ENCODE data around the gene OR5K1. TPM values are rescaled to one million over a fixed set of nuclear protein-coding genes. Genes with fewer than 3 reads are reported as not detected.

OR5K1 gene
- total RNA-seq, 1 donor from 2014 or later: not detected

DNA sequence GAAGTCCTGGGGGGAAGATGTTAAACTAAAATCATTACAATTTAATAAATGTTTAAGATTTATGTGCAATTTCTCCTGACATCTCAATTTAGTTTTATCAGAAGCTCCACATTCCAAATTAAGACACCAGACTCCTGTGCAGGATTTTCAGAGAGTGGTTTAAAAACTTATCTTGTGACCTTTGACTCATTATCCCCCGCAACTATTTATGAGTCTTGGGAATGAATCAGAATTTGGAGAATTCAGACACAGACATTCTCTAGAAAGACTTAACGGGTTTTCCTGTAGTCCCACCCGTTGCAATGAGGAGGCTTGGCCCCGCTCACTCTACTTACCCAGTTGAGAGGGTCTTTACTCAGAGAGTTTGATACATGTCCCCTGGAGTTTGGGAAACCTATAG is 41.5 kb downstream of the OR5K1 start:
- Histone ChIP-seq H3K36me3 (ENCODE audit: insufficient read depth, low read length) (no peaks in the 10 kb centered on the region), H3K9me3 (ENCODE audit: insufficient read depth, low read depth, low read length) (no peaks in the 10 kb centered on the region), H3K4me3 (ENCODE audit: insufficient read depth, low read depth, low read length) (no peak overlapping the region), H3K79me2 (ENCODE audit: insufficient read depth, low read length) (no peaks in the 10 kb centered on the region), H2AFZ (ENCODE audit: low read depth, low read length) (no peak overlapping the region), H3K27ac (ENCODE audit: low read depth, low read length) (no peak overlapping the region), H3K27me3 (ENCODE audit: insufficient read depth, low read length) (no peaks in the 10 kb centered on the region), H3K9ac (ENCODE audit: low read length) (no peak overlapping the region), H3K4me1 (ENCODE audit: insufficient read depth, low read length) (no peaks in the 10 kb centered on the region), H4K20me1 (ENCODE audit: insufficient read depth, low read length) (no peaks in the 10 kb centered on the region), H3K4me2 (ENCODE audit: low read length) (no peak overlapping the region)
- Mint-ChIP-seq H3K4me1 (ENCODE audit: low read depth, unreplicated experiment) (no peaks in the 10 kb centered on the region), H3K4me3 (ENCODE audit: unreplicated experiment) (no peak overlapping the region), H3K27ac (ENCODE audit: unreplicated experiment) (no peak overlapping the region), H3K36me3 (ENCODE audit: low read depth, unreplicated experiment) (peaks cover 1% of the 10 kb centered on the region), H3K9me3 (ENCODE audit: unreplicated experiment) (no peaks in the 10 kb centered on the region), H3K27me3 (ENCODE audit: low read depth, unreplicated experiment) (no peaks in the 10 kb centered on the region)
- TF ChIP-seq, protein P1, sequence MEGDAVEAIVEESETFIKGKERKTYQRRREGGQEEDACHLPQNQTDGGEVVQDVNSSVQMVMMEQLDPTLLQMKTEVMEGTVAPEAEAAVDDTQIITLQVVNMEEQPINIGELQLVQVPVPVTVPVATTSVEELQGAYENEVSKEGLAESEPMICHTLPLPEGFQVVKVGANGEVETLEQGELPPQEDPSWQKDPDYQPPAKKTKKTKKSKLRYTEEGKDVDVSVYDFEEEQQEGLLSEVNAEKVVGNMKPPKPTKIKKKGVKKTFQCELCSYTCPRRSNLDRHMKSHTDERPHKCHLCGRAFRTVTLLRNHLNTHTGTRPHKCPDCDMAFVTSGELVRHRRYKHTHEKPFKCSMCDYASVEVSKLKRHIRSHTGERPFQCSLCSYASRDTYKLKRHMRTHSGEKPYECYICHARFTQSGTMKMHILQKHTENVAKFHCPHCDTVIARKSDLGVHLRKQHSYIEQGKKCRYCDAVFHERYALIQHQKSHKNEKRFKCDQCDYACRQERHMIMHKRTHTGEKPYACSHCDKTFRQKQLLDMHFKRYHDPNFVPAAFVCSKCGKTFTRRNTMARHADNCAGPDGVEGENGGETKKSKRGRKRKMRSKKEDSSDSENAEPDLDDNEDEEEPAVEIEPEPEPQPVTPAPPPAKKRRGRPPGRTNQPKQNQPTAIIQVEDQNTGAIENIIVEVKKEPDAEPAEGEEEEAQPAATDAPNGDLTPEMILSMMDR (IDR thresholded peaks at IDR 0.05; ENCODE audit: insufficient read depth, low read depth, low read length): no peak
- no peak for TF ChIP-seq EZH2 (IDR thresholded peaks at IDR 0.05; ENCODE audit: insufficient read depth, low read length)
- peak; percentile 22 for DNase-seq (ENCODE audit: low read depth)
- FAIRE-seq: no peak

DNA sequence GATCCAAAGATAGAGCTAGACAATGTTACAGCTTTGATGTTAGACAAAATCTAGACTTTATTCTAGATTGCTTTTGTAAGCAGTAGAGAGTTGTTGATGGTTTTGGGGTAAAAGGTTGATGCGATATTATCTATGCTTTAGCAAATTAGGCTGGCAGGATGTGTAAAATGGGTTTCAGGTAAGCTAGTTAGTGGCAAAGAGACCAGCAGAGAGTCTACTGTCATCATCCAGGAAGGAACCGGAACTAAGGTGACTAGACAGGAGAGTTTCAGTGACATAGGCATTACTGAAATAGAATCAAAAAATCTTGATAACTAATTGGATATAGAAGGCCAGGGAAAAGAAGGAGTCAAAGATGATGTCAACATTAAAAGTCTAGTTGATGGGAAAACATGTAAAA is 45.6 kb downstream of the OR5K1 start:
- Histone ChIP-seq H3K4me2 (ENCODE audit: low read length) (no peak overlapping the region), H3K4me3 (ENCODE audit: insufficient read depth, low read depth, low read length) (no peak overlapping the region), H3K9me3 (ENCODE audit: insufficient read depth, low read depth, low read length) (no peaks in the 10 kb centered on the region), H3K27ac (ENCODE audit: low read depth, low read length) (no peak overlapping the region), H3K36me3 (ENCODE audit: insufficient read depth, low read length) (no peaks in the 10 kb centered on the region), H2AFZ (ENCODE audit: low read depth, low read length) (no peak overlapping the region), H4K20me1 (ENCODE audit: insufficient read depth, low read length) (no peaks in the 10 kb centered on the region), H3K4me1 (ENCODE audit: insufficient read depth, low read length) (no peaks in the 10 kb centered on the region), H3K9ac (ENCODE audit: low read length) (no peak overlapping the region), H3K27me3 (ENCODE audit: insufficient read depth, low read length) (no peaks in the 10 kb centered on the region), H3K79me2 (ENCODE audit: insufficient read depth, low read length) (no peaks in the 10 kb centered on the region)
- Mint-ChIP-seq H3K36me3 (ENCODE audit: low read depth, unreplicated experiment) (peaks cover 1% of the 10 kb centered on the region), H3K9me3 (ENCODE audit: unreplicated experiment) (no peaks in the 10 kb centered on the region), H3K4me3 (ENCODE audit: unreplicated experiment) (no peak overlapping the region), H3K27ac (ENCODE audit: unreplicated experiment) (no peak overlapping the region), H3K4me1 (ENCODE audit: low read depth, unreplicated experiment) (no peaks in the 10 kb centered on the region), H3K27me3 (ENCODE audit: low read depth, unreplicated experiment) (no peaks in the 10 kb centered on the region)
- DNase-seq (ENCODE audit: low read depth) (no peak), FAIRE-seq (no peak)
- TF ChIP-seq, protein P1 (IDR thresholded peaks at IDR 0.05; ENCODE audit: insufficient read depth, low read depth, low read length): no peak

DNA sequence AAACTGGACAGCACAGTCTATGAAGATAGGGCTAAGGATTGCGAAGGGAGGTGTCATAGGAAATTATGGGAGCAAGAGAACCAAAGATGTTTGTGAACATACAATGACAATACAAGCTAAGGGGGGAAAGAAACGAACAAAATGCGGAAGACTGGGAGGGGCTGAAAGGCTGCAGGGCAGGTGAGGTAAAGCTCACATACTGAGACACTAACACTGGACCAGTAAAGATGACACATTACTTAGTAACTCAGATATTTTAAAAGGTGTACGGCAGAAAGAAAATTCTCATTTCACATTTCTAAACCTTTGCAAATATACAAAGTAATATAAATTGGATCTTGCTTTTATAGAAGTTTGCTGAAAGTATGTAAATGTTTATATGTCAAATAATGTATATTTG is 49.6 kb downstream of the OR5K1 start:
- Histone ChIP-seq H3K9me3 (ENCODE audit: insufficient read depth, low read depth, low read length) (no peaks in the 10 kb centered on the region), H3K79me2 (ENCODE audit: insufficient read depth, low read length) (no peaks in the 10 kb centered on the region), H3K27me3 (ENCODE audit: insufficient read depth, low read length) (no peaks in the 10 kb centered on the region), H2AFZ (ENCODE audit: low read depth, low read length) (no peak overlapping the region), H4K20me1 (ENCODE audit: insufficient read depth, low read length) (no peaks in the 10 kb centered on the region), H3K4me2 (ENCODE audit: low read length) (no peak overlapping the region), H3K4me3 (ENCODE audit: insufficient read depth, low read depth, low read length) (no peak overlapping the region), H3K9ac (ENCODE audit: low read length) (no peak overlapping the region), H3K27ac (ENCODE audit: low read depth, low read length) (no peak overlapping the region), H3K4me1 (ENCODE audit: insufficient read depth, low read length) (no peaks in the 10 kb centered on the region), H3K36me3 (ENCODE audit: insufficient read depth, low read length) (peaks cover 25% of the 10 kb centered on the region)
- FAIRE-seq (no peak), DNase-seq (ENCODE audit: low read depth) (no peak)
- Mint-ChIP-seq H3K27ac (ENCODE audit: unreplicated experiment) (no peak overlapping the region), H3K36me3 (ENCODE audit: low read depth, unreplicated experiment) (peaks cover 1% of the 10 kb centered on the region), H3K4me3 (ENCODE audit: unreplicated experiment) (no peak overlapping the region), H3K9me3 (ENCODE audit: unreplicated experiment) (no peaks in the 10 kb centered on the region), H3K27me3 (ENCODE audit: low read depth, unreplicated experiment) (no peaks in the 10 kb centered on the region), H3K4me1 (ENCODE audit: low read depth, unreplicated experiment) (no peaks in the 10 kb centered on the region)
- TF ChIP-seq, protein P1 (IDR thresholded peaks at IDR 0.05; ENCODE audit: insufficient read depth, low read depth, low read length): no peak
- no peak for TF ChIP-seq EZH2 (IDR thresholded peaks at IDR 0.05; ENCODE audit: insufficient read depth, low read length)
